WERI-Rb-1 (cell line): Measurements from ENCODE around the gene CARD19.

Experiments
- DNase-seq: peaks from one replicate; pipeline ENCODE4 v3.0.0-alpha.2; 2020
- H3K27ac ChIP-seq: fragments of 250-450 bp; sonication (Bioruptor Pico); 2 replicates; pipeline ENCODE4 v1.5.1; 2020; ENCODE audit warnings: mild to moderate bottlenecking, moderate library complexity
- H3K27me3 ChIP-seq: fragments of 250-450 bp; sonication (Bioruptor Pico); 2 replicates; pipeline ENCODE4 v1.5.1; 2021; ENCODE audit warnings: mild to moderate bottlenecking, low read depth, moderate library complexity; ENCODE audit not compliant: insufficient read depth, severe bottlenecking
- H3K36me3 ChIP-seq: fragments of 250-450 bp; sonication (Bioruptor Pico); 2 replicates; pipeline ENCODE4 v1.5.1; 2020; ENCODE audit warnings: mild to moderate bottlenecking, moderate library complexity
- H3K4me3 ChIP-seq: 2 replicates; pipeline ENCODE4 v1.5.1; 2011; ENCODE audit warnings: low read depth, mild to moderate bottlenecking, control low read depth, low read length
- H3K9me3 ChIP-seq: fragments of 250-450 bp; sonication (Bioruptor Pico); 2 replicates; pipeline ENCODE4 v1.5.1; 2021; ENCODE audit warnings: mild to moderate bottlenecking, moderate library complexity; ENCODE audit not compliant: severe bottlenecking
- CTCF ChIP-seq: IDR thresholded peaks from 2 replicates; pipeline ENCODE4 v1.5.1; 2011; ENCODE audit warnings: low read depth, mild to moderate bottlenecking, control low read depth, inconsistent platforms, low read length

The CARD19 gene

DNA sequence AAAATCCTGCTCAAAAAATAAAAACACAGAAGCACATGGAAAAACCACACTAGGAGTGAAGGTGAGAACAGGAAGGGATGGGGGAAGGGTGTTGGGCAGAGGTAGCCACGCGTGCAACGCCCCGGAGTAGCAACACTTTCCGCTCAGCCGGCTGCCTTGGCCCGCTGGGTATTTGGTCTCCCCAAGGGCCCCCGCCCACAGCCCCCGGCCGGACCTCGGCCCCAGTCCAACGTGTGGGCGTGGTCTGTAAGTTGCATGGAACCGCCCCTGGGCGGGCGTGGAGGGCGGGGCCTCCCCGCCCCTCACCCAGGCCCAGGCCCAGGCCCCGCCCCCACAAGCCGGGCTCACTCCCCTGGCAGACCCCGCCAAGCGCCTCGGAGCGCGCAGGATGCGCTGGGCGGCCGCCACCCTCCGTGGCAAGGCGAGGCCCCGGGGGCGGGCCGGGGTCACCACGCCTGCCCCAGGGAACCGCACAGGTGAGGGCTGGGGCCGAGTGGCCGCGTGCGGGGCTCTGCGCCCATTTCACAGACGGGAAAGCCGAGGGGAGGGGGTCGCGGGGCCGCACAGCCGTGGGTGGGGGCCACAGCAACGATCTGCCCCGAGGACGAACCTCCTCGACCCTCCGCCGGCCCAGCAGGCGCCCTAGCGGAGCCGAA, 37.5 kb upstream of the CARD19 start, which contains the start of gene SUSD3:
TSS of gene SUSD3 (plus strand) at position 347 of the 656 bp plus-strand sequence. CDS start at position 389, 42 bp downstream.
- Histone ChIP-seq H3K4me3 (no peak within 1 kb of the TSS), H3K36me3 (no peaks in the 10 kb centered on the region), H3K27ac (no peak within 1 kb of the TSS), H3K27me3 (no peaks in the 10 kb centered on the region), H3K9me3 (no peaks in the 10 kb centered on the region)
- DNase-seq: no peak
- no peak for TF ChIP-seq CTCF

DNA sequence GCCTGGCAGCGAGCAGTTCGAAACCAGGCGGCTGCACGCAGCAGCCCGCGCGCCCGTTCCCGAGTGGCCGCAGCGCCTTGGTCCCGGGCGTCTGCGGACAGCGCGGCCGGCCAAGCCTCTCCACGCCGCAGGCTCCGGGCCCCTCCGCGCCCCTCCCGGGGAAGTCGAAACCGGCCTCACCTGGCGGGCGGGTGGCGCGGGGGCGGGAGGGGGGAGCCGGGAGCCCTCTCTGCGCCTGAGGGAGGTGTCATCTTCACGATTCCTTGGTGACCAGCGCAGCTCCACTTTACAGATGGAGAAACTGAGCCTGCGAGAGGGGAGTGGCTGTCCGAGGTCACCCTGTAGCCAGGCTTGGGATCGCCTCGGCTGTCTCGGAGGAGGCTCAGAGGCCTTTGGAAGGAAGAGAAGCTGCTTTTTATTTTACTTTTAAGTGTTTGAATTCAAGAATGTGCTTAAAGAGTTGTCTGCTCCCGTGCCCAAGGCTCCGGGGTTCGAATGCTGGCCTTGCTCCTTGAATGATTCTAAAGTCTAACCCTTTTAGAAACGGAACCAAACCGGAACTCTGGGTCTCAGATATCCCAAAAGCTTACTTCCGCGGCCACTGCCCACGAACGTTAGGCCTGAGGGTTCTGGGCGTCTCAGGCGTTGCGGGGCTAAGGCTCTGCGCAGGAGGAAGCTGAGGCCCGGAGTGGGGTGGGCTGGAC, 36.9 kb upstream of the CARD19 start:
- no peak overlapping the region for H3K27ac ChIP-seq
- no peak for DNase-seq

GRCh38 chr9:93059715-93060578, 36.1 kb upstream of the CARD19 start:
- no peak for DNase-seq
- H3K4me3 ChIP-seq: no peak overlapping the region
- H3K36me3 ChIP-seq: no peaks in the 10 kb centered on the region
- H3K27ac ChIP-seq: no peak overlapping the region
- no peak for TF ChIP-seq CTCF
- no peaks in the 10 kb centered on the region for H3K27me3 ChIP-seq
- H3K9me3 ChIP-seq: no peaks in the 10 kb centered on the region

More for the DNA sequence above, 36.9 kb upstream of the CARD19 start:
- H3K4me3 ChIP-seq: no peak overlapping the region
- no peaks in the 10 kb centered on the region for H3K9me3 ChIP-seq
- H3K27me3 ChIP-seq: no peaks in the 10 kb centered on the region
- TF ChIP-seq CTCF: no peak
- H3K36me3 ChIP-seq: no peaks in the 10 kb centered on the region

- Histone ChIP-seq H3K27me3 (no peaks in the 10 kb centered on the region), H3K4me3 (no peak overlapping the region), H3K9me3 (no peaks in the 10 kb centered on the region), H3K36me3 (no peaks in the 10 kb centered on the region), H3K27ac (no peak overlapping the region)
- TF ChIP-seq CTCF: no peak
- DNase-seq: no peak
These were observed 35.2 kb upstream of the CARD19 start for GRCh38 chr9:93060746-93061259.

- no peak for DNase-seq
- H3K36me3 ChIP-seq: no peaks in the 10 kb centered on the region
- H3K27me3 ChIP-seq: no peaks in the 10 kb centered on the region
- H3K27ac ChIP-seq: no peak overlapping the region
- no peaks in the 10 kb centered on the region for H3K9me3 ChIP-seq
- no peak overlapping the region for H3K4me3 ChIP-seq
- no peak for TF ChIP-seq CTCF
These were observed 34.7 kb upstream of the CARD19 start for GRCh38 chr9:93061260-93061751.
